ENCODE results near the gene BNC1. TPM values are rescaled to one million over a fixed set of nuclear protein-coding genes. Genes with fewer than 3 reads are reported as not detected.

BNC1 gene
- total and polyA plus RNA-seq, 2 donors (not counting 1 experiment from before 2014, with no cell fraction given), result not detected

DNA sequence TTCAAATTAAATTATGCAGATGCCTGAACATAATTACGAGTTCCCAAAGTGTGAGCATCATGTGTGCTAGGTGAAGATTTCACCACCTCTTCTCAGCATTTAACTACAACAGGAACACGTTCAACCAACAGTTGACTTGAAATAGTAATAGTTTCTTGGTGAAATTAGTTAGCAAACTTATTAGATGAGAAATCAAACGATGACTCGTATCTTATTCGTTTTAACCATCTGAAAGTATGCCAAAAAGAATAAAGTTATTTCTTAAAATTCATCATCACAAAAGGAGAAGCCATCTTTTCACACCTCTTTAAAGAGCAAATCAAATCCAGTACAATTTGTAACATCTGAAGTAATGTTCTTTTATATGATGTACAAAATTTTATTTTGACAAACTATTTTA, 2.3 kb downstream of the BNC1 start:
- POLR2A ChIA-PET, result no interaction called here

GRCh38 chr15:83278191-83278590, 6.3 kb downstream of the BNC1 start:
- Histone ChIP-seq H3K27ac (ENCODE audit: low read length in 2 of 2) (no peak overlapping the region), H3K4me3 (ENCODE audit: control extremely low read depth in 1 of 5, extremely low read depth in 1 of 5, insufficient read depth in 1 of 5, low read depth in 2 of 5, low read length in 4 of 5) (no peak overlapping the region), H3K27me3 (replicated peaks in 1 of 4; ENCODE audit: control extremely low read depth in 1 of 4, control insufficient read depth in 3 of 4, insufficient read depth in 4 of 4, low read length in 3 of 4) (peaks cover 0 to 18% (median 16%) of the 10 kb centered on the region in 4 experiments), H4K20me1 (ENCODE audit: control insufficient read depth, insufficient read depth, low read length, poor library complexity, severe bottlenecking) (no peaks in the 10 kb centered on the region), H3K4me2 (replicated peaks; ENCODE audit: low read depth, low read length, poor library complexity, severe bottlenecking) (no peak overlapping the region), H3K79me2 (ENCODE audit: control insufficient read depth, insufficient read depth, low read length) (no peaks in the 10 kb centered on the region), H2AFZ (ENCODE audit: insufficient read depth, low read depth, low read length, poor library complexity, severe bottlenecking) (no peak overlapping the region), H3K9ac (ENCODE audit: low read length) (no peak overlapping the region), H3K4me1 (ENCODE audit: control insufficient read depth in 2 of 2, insufficient read depth in 2 of 2, low read length in 2 of 2) (peaks cover 0 to 5% of the 10 kb centered on the region in 2 donors), H3K9me3 (ENCODE audit: control extremely low read depth in 1 of 3, control insufficient read depth in 2 of 3, insufficient read depth in 1 of 3, low read length in 2 of 3) (peaks cover 0 to 3% (median 0%) of the 10 kb centered on the region in 3 donors), H3K36me3 (replicated peaks in 1 of 2; ENCODE audit: control extremely low read depth in 1 of 2, control insufficient read depth in 1 of 2, extremely low read depth in 1 of 2, insufficient read depth in 2 of 2, low read length in 1 of 2) (no peaks in the 10 kb centered on the region)
- TF ChIP-seq EZH2 (IDR thresholded peaks at IDR 0.05; ENCODE audit: borderline replicate concordance, insufficient read depth, low read depth, low read length, poor library complexity, severe bottlenecking), result no peak
- TF ChIP-seq, protein P1, sequence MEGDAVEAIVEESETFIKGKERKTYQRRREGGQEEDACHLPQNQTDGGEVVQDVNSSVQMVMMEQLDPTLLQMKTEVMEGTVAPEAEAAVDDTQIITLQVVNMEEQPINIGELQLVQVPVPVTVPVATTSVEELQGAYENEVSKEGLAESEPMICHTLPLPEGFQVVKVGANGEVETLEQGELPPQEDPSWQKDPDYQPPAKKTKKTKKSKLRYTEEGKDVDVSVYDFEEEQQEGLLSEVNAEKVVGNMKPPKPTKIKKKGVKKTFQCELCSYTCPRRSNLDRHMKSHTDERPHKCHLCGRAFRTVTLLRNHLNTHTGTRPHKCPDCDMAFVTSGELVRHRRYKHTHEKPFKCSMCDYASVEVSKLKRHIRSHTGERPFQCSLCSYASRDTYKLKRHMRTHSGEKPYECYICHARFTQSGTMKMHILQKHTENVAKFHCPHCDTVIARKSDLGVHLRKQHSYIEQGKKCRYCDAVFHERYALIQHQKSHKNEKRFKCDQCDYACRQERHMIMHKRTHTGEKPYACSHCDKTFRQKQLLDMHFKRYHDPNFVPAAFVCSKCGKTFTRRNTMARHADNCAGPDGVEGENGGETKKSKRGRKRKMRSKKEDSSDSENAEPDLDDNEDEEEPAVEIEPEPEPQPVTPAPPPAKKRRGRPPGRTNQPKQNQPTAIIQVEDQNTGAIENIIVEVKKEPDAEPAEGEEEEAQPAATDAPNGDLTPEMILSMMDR (IDR thresholded peaks at IDR 0.05), result no peak
- H3K4me1 Mint-ChIP-seq, result peaks cover 3% of the 10 kb centered on the region
- H3K27ac Mint-ChIP-seq, result no peak overlapping the region
- POLR2A ChIA-PET, result no interaction called here
- ATAC-seq (ENCODE audit: low read depth) (no peak), DNase-seq (no peak)
- no peaks in the 10 kb centered on the region for H3K9me3 Mint-ChIP-seq (ENCODE audit: insufficient read depth)
- no peak overlapping the region for H3K4me3 Mint-ChIP-seq
- CTCF ChIA-PET, result no interaction called here
- intact Hi-C loops (cut with micrococcal nuclease), result no loop called here
- peaks cover 64% of the 10 kb centered on the region for H3K27me3 Mint-ChIP-seq

More for the DNA sequence above, 2.3 kb downstream of the BNC1 start:
- ATAC-seq (ENCODE audit: low read depth) (no peak), DNase-seq (no peak)
- H3K27me3 Mint-ChIP-seq, result peaks cover 63% of the 10 kb centered on the region
- Histone ChIP-seq H3K4me1 (ENCODE audit: control insufficient read depth in 2 of 2, insufficient read depth in 2 of 2, low read length in 2 of 2) (peaks cover 6 to 13% of the 10 kb centered on the region in 2 donors), H2AFZ (ENCODE audit: insufficient read depth, low read depth, low read length, poor library complexity, severe bottlenecking) (no peak overlapping the region), H3K36me3 (replicated peaks in 1 of 2; ENCODE audit: control extremely low read depth in 1 of 2, control insufficient read depth in 1 of 2, extremely low read depth in 1 of 2, insufficient read depth in 2 of 2, low read length in 1 of 2) (no peaks in the 10 kb centered on the region), H4K20me1 (ENCODE audit: control insufficient read depth, insufficient read depth, low read length, poor library complexity, severe bottlenecking) (no peaks in the 10 kb centered on the region), H3K27me3 (replicated peaks in 1 of 4; ENCODE audit: control extremely low read depth in 1 of 4, control insufficient read depth in 3 of 4, insufficient read depth in 4 of 4, low read length in 3 of 4) (peaks cover 0 to 35% (median 28%) of the 10 kb centered on the region in 4 experiments), H3K4me2 (replicated peaks; ENCODE audit: low read depth, low read length, poor library complexity, severe bottlenecking) (no peak overlapping the region), H3K9ac (ENCODE audit: low read length) (no peak overlapping the region), H3K9me3 (ENCODE audit: control extremely low read depth in 1 of 3, control insufficient read depth in 2 of 3, insufficient read depth in 1 of 3, low read length in 2 of 3) (peaks cover 0 to 6% (median 0%) of the 10 kb centered on the region in 3 donors), H3K79me2 (ENCODE audit: control insufficient read depth, insufficient read depth, low read length) (no peaks in the 10 kb centered on the region), H3K4me3 (ENCODE audit: control extremely low read depth in 1 of 5, extremely low read depth in 1 of 5, insufficient read depth in 1 of 5, low read depth in 2 of 5, low read length in 4 of 5) (no peak overlapping the region), H3K27ac (ENCODE audit: low read length in 2 of 2) (no peak overlapping the region)
- TF ChIP-seq, protein P1 (IDR thresholded peaks at IDR 0.05), result no peak
- no peak for TF ChIP-seq EZH2 (IDR thresholded peaks at IDR 0.05; ENCODE audit: borderline replicate concordance, insufficient read depth, low read depth, low read length, poor library complexity, severe bottlenecking)
- no peak overlapping the region for H3K4me3 Mint-ChIP-seq
- CTCF ChIA-PET, result no interaction called here
- peaks cover 11% of the 10 kb centered on the region for H3K4me1 Mint-ChIP-seq
- H3K27ac Mint-ChIP-seq, result no peak overlapping the region
- no peaks in the 10 kb centered on the region for H3K9me3 Mint-ChIP-seq (ENCODE audit: insufficient read depth)
- intact Hi-C loops (cut with micrococcal nuclease), result no loop called here
- no CpG with 5 or more reads among the region's 5 CpGs for WGBS (ENCODE audit: insufficient coverage)
